HG03159 (cell line): ENCODE measurements around the gene ZNF672.
"Not testable (repeated sequence)": the region's sequence is repeated elsewhere in the genome, so short reads cannot be mapped to it uniquely, and the experiment has no call there.

Source experiments
- ATAC-seq: cut with Tn5 transposase; IDR thresholded peaks from one replicate; pipeline ENCODE4 v1.9.1; 2021; ENCODE audit warnings: mild to moderate bottlenecking, moderate library complexity; ENCODE audit not compliant: unreplicated experiment

The ZNF672 gene

GRCh38 chr1:248884632-248885295, 46.7 kb downstream of the ZNF672 start:
- ATAC-seq: no peak

GRCh38 chr1:248885646-248886045, 47.6 kb downstream of the ZNF672 start:
- no peak for ATAC-seq

GRCh38 chr1:248886237-248886895, 48.3 kb downstream of the ZNF672 start:
- ATAC-seq: no peak

- ATAC-seq: not testable (repeated sequence)
Observed at GRCh38 chr1:248889914-248890243, 51.9 kb downstream of the ZNF672 start.

- ATAC-seq: no peak
Observed at GRCh38 chr1:248890549-248891498, 52.8 kb downstream of the ZNF672 start.

GRCh38 chr1:248891758-248892157, 53.7 kb downstream of the ZNF672 start:
- no peak for ATAC-seq

GRCh38 chr1:248892590-248892989, 54.6 kb downstream of the ZNF672 start:
- ATAC-seq: no peak

- ATAC-seq: no peak
Observed at GRCh38 chr1:248894837-248895236, 56.8 kb downstream of the ZNF672 start.

- ATAC-seq: no peak
Observed at GRCh38 chr1:248897412-248898337, 59.7 kb downstream of the ZNF672 start.
